K562 (cell line): ENCODE measurements around the gene HIPK2. TPM values are rescaled to one million over a fixed set of nuclear protein-coding genes. Genes with fewer than 3 reads are reported as not detected.

Experiments
- CBX2 ChIP-seq: fragments of 200-600 bp; sonication (generic); IDR thresholded peaks from one replicate; pipeline ENCODE4 v1.6.1; 2012; ENCODE audit warnings: mild to moderate bottlenecking, low read length, inconsistent platforms; ENCODE audit not compliant: insufficient read depth, poor library complexity, severe bottlenecking
- CBX3 ChIP-seq, 2 experiments: IDR thresholded peaks; 1 replicate in 1 of 2; 2 replicates in 1 of 2; pipeline ENCODE4 v1.6.1; 2012; ENCODE audit warnings: inconsistent platforms in 2 of 2, low read length in 2 of 2, borderline replicate concordance in 1 of 2, control low read depth in 1 of 2
- ELF1 ChIP-seq: fragments of 200-800 bp; sonication (Bioruptor generic); IDR thresholded peaks from 2 replicates; pipeline ENCODE4 v1.6.1; 2016; ENCODE audit warnings: missing genetic modification characterization, missing compliant biosample characterization
- ETV1 ChIP-seq: fragments of 450-650 bp; conservative IDR thresholded peaks from 2 replicates; pipeline ENCODE4 v1.6.1; 2016; ENCODE audit warnings: missing genetic modification characterization, control low read depth, low read depth, missing compliant biosample characterization
- KHSRP ChIP-seq: fragments of 450-650 bp; IDR thresholded peaks from 2 replicates; pipeline ENCODE4 v1.6.1; 2017
- MTA2 ChIP-seq: fragments of 450-650 bp; IDR thresholded peaks from 2 replicates; pipeline ENCODE4 v1.6.1; 2016; ENCODE audit warnings: low read depth
- MYC ChIP-seq, 2 experiments: fragments of 250-450 bp in 1 of 2; sonication (Bioruptor Pico) in 1 of 2; IDR thresholded peaks; 2 replicates each; pipeline versions ENCODE4 v1.5.1 to v1.6.1; 2012 to 2021; ENCODE audit warnings: low read depth in 2 of 2, borderline replicate concordance in 1 of 2, improper control_type of control experiment in 1 of 2, low read length in 1 of 2, mild to moderate bottlenecking in 1 of 2, moderate library complexity in 1 of 2
- NFIC ChIP-seq: fragments of 450-650 bp; IDR thresholded peaks from 2 replicates; pipeline ENCODE4 v1.6.1; 2017; ENCODE audit warnings: mild to moderate bottlenecking, inconsistent platforms
- POLR2AphosphoS5 ChIP-seq: IDR thresholded peaks from 2 replicates; pipeline ENCODE4 v1.6.1; 2011; ENCODE audit warnings: mild to moderate bottlenecking, low read depth, low read length, moderate library complexity; ENCODE audit not compliant: control insufficient read depth, insufficient read depth
- RBM39 ChIP-seq: fragments of 200-400 bp; formaldehyde crosslinking; optimal IDR thresholded peaks from 2 replicates; pipeline ENCODE3; 2018; ENCODE audit warnings: low read depth, low read length
- RFX7 ChIP-seq: fragments of 250-450 bp; sonication (Bioruptor Pico); IDR thresholded peaks from 2 replicates; pipeline ENCODE4 v1.5.1; 2021; ENCODE audit warnings: mild to moderate bottlenecking
- SMARCA4 ChIP-seq: fragments of 450-650 bp; IDR thresholded peaks from 2 replicates; pipeline ENCODE4 v1.6.1; 2016
- SNIP1 ChIP-seq: fragments of 450-650 bp; IDR thresholded peaks from 2 replicates; pipeline ENCODE4 v1.7.1; 2017; ENCODE audit warnings: low read depth, mild to moderate bottlenecking
- TAF1 ChIP-seq: IDR thresholded peaks from 2 replicates; pipeline ENCODE4 v1.6.1; 2011; ENCODE audit warnings: mild to moderate bottlenecking, low read length, moderate library complexity; ENCODE audit not compliant: insufficient read depth, control insufficient read depth, severe bottlenecking; ENCODE audit errors: extremely low read depth
- TGIF2 ChIP-seq: sonication (generic); formaldehyde crosslinking; IDR thresholded peaks from 2 replicates; pipeline ENCODE4 v1.8.1; 2022; ENCODE audit warnings: mild to moderate bottlenecking, missing genetic modification reagents, moderate library complexity
- ZFX ChIP-seq: sonication (generic); formaldehyde crosslinking; IDR thresholded peaks from 2 replicates; pipeline ENCODE4 v1.8.0; 2022; ENCODE audit warnings: mild to moderate bottlenecking, missing genetic modification reagents, moderate library complexity
- ZNF121 ChIP-seq: sonication (generic); formaldehyde crosslinking; conservative IDR thresholded peaks from 2 replicates; pipeline ENCODE4 v1.8.0; 2022; ENCODE audit warnings: missing genetic modification reagents
- ZNF134 ChIP-seq: fragments of 250-450 bp; sonication (Bioruptor Pico); conservative IDR thresholded peaks from 2 replicates; pipeline ENCODE4 v1.4.0; 2020
- ZNF224 ChIP-seq: sonication (generic); formaldehyde crosslinking; IDR thresholded peaks from 2 replicates; pipeline ENCODE4 v1.8.0; 2022; ENCODE audit warnings: mild to moderate bottlenecking, missing genetic modification reagents
- ZNF239 ChIP-seq: fragments of 250-450 bp; sonication (Bioruptor Pico); IDR thresholded peaks from 2 replicates; pipeline ENCODE4 v1.4.0; 2020; ENCODE audit warnings: mild to moderate bottlenecking
- ZNF436 ChIP-seq: fragments of 250-450, 450-650 bp; sonication (Bioruptor Pico); formaldehyde crosslinking; IDR thresholded peaks from 2 replicates; pipeline ENCODE4 v1.7.0; 2020; ENCODE audit warnings: mild to moderate bottlenecking
- ZNF57 ChIP-seq: fragments of 450-650 bp; formaldehyde crosslinking; IDR thresholded peaks from 2 replicates; pipeline ENCODE4 v1.4.0; 2020; ENCODE audit warnings: mild to moderate bottlenecking, moderate library complexity
- ZNF589 ChIP-seq: fragments of 200-800 bp; sonication (Bioruptor generic); IDR thresholded peaks from 2 replicates; pipeline ENCODE4 v1.6.1; 2016; ENCODE audit warnings: low read depth, missing genetic modification characterization, missing compliant biosample characterization
- polyA plus RNA-seq, 8 experiments: library from polyadenylated mRNA; depleted of rRNA in 4 of 8; stranded (reverse) in 5 of 8; unstranded in 3 of 8; fragments of >200 nt; fragmentation: Nextera tagmentation in 2 of 8; fragmentation: Illumina TruSeq in 1 of 8; extraction: Ambion mirVana in 2 of 8; extraction: Trizol in 1 of 8; gene quantifications; 2 replicates each; pipeline versions ENCODE4 v1.2.1 to v1.2.3, GENCODE V29; 2011 to 2014; ENCODE audit warnings: inconsistent platforms in 1 of 8, missing spikeins in 1 of 8
- total RNA-seq, 7 experiments: library from RNA; depleted of rRNA in 6 of 7; stranded (reverse); fragments of >200 nt in 6 of 7; fragmentation: Illumina TruSeq in 2 of 7; extraction: Trizol in 2 of 7; gene quantifications; 2 replicates each; pipeline versions ENCODE4 v1.2.1 to v1.2.3, GENCODE V29; 2011 to 2021; ENCODE audit warnings: low replicate concordance in 1 of 7
- TF ChIP-seq, protein P1 (sequence below): IDR thresholded peaks from 3 replicates; pipeline ENCODE4 v1.6.1; 2011; ENCODE audit warnings: borderline replicate concordance, mild to moderate bottlenecking, moderate library complexity; ENCODE audit not compliant: insufficient read length; ENCODE audit errors: extremely low read depth
- TF ChIP-seq, protein P2 (sequence below): fragments of 250-450 bp; sonication (Bioruptor Pico); IDR thresholded peaks from 2 replicates; pipeline ENCODE4 v1.4.0; 2020; ENCODE audit warnings: mild to moderate bottlenecking, moderate library complexity

Gene HIPK2
- total and polyA plus RNA-seq, 9 of the 15 experiments (the other 6 are each of a cell fraction or from before 2014, with no cell fraction given): 0.69 to 19.8 (median 5.1) TPM

DNA sequence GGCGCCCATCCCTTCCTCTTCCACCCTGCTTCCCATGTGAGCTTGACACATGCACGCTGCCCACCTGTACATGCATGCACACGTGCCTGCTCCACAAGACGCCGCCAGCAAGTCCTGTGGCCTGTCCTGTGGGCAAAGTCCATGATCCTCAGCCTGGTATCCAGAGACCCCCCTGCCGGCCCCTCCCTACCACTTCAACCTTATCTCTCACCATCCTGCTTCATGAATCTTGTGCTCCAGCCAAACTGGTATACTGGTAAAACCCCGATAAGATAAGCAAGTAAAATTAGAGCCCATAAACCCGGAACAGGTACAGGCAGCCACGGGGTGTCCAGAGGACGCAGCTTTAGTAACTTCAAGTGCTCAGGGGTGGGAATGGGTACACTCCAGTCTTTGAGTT, 39.5 kb upstream of the HIPK2 start (continued):
- TF ChIP-seq ZNF57: no peak
- TF ChIP-seq, protein P1, sequence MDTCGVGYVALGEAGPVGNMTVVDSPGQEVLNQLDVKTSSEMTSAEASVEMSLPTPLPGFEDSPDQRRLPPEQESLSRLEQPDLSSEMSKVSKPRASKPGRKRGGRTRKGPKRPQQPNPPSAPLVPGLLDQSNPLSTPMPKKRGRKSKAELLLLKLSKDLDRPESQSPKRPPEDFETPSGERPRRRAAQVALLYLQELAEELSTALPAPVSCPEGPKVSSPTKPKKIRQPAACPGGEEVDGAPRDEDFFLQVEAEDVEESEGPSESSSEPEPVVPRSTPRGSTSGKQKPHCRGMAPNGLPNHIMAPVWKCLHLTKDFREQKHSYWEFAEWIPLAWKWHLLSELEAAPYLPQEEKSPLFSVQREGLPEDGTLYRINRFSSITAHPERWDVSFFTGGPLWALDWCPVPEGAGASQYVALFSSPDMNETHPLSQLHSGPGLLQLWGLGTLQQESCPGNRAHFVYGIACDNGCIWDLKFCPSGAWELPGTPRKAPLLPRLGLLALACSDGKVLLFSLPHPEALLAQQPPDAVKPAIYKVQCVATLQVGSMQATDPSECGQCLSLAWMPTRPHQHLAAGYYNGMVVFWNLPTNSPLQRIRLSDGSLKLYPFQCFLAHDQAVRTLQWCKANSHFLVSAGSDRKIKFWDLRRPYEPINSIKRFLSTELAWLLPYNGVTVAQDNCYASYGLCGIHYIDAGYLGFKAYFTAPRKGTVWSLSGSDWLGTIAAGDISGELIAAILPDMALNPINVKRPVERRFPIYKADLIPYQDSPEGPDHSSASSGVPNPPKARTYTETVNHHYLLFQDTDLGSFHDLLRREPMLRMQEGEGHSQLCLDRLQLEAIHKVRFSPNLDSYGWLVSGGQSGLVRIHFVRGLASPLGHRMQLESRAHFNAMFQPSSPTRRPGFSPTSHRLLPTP: no peak
- TF ChIP-seq MTA2: peak; percentile 50
- TF ChIP-seq TGIF2 (CRISPR knock-in tag): no peak
- TF ChIP-seq ZFX (CRISPR knock-in tag): no peak
- TF ChIP-seq, protein P2, sequence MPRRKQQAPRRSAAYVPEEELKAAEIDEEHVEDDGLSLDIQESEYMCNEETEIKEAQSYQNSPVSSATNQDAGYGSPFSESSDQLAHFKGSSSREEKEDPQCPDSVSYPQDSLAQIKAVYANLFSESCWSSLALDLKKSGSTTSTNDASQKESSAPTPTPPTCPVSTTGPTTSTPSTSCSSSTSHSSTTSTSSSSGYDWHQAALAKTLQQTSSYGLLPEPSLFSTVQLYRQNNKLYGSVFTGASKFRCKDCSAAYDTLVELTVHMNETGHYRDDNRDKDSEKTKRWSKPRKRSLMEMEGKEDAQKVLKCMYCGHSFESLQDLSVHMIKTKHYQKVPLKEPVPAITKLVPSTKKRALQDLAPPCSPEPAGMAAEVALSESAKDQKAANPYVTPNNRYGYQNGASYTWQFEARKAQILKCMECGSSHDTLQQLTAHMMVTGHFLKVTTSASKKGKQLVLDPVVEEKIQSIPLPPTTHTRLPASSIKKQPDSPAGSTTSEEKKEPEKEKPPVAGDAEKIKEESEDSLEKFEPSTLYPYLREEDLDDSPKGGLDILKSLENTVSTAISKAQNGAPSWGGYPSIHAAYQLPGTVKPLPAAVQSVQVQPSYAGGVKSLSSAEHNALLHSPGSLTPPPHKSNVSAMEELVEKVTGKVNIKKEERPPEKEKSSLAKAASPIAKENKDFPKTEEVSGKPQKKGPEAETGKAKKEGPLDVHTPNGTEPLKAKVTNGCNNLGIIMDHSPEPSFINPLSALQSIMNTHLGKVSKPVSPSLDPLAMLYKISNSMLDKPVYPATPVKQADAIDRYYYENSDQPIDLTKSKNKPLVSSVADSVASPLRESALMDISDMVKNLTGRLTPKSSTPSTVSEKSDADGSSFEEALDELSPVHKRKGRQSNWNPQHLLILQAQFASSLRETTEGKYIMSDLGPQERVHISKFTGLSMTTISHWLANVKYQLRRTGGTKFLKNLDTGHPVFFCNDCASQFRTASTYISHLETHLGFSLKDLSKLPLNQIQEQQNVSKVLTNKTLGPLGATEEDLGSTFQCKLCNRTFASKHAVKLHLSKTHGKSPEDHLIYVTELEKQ (CRISPR knock-in tag): no peak
- TF ChIP-seq ZNF134 (CRISPR knock-in tag): 0 out of 2 replicates have a peak, but pooled peaks have one; percentile 10
- TF ChIP-seq POLR2AphosphoS5: peak; percentile 41; the same call in 1 of the 2 replicates
- no peak for TF ChIP-seq RFX7 (CRISPR knock-in tag)
- no peak for TF ChIP-seq SNIP1
- TF ChIP-seq ELF1 (tag): peak; percentile 77
- peak; percentile 51 for TF ChIP-seq NFIC
- TF ChIP-seq CBX3 (IDR thresholded peaks at IDR 0.05; ENCODE audit: borderline replicate concordance in 1 of 2, low read length in 2 of 2): no peak
- no peak for TF ChIP-seq ZNF589 (CRISPR knock-in tag)
- TF ChIP-seq ZNF436 (CRISPR knock-in tag): no peak
- TF ChIP-seq ETV1 (tag): no peak
- TF ChIP-seq MYC (IDR thresholded peaks at IDR 0.05; ENCODE audit: low read depth, low read length): no peak
- TF ChIP-seq MYC (CRISPR knock-in tag; IDR thresholded peaks at IDR 0.05; ENCODE audit: borderline replicate concordance, low read depth): no peak
- TF ChIP-seq SMARCA4: no peak
- no peak for TF ChIP-seq RBM39
- no peak for TF ChIP-seq CBX2
- TF ChIP-seq ZNF239 (CRISPR knock-in tag): no peak
- no peak for TF ChIP-seq TAF1
- no peak for TF ChIP-seq ZNF224 (CRISPR knock-in tag)
- TF ChIP-seq KHSRP: no peak
- TF ChIP-seq ZNF121 (CRISPR knock-in tag): no peak
